HEK293 (cell line): ENCODE results near the gene FRAS1.

ENCODE experiments used
- TRIM28 ChIP-seq: IDR thresholded peaks from 2 replicates; pipeline ENCODE4 v1.6.1; 2011; ENCODE audit warnings: low read length, control low read depth, borderline replicate concordance
- ZNF221 ChIP-seq: fragments of 450-650 bp; formaldehyde crosslinking; IDR thresholded peaks from 2 replicates; pipeline ENCODE4 v1.5.1; 2017; ENCODE audit warnings: missing biosample characterization, missing genetic modification characterization, borderline replicate concordance
- TF ChIP-seq, protein P1 (sequence below): fragments of 450-650 bp; formaldehyde crosslinking; IDR thresholded peaks from 2 replicates; pipeline ENCODE4 v1.5.1; 2016; ENCODE audit warnings: missing biosample characterization, missing genetic modification characterization
- TF ChIP-seq, protein P2 (sequence below): fragments of 450-650 bp; formaldehyde crosslinking; IDR thresholded peaks from 2 replicates; pipeline ENCODE4 v1.5.1; 2016; ENCODE audit warnings: missing biosample characterization, missing genetic modification characterization
- TF ChIP-seq, protein P3 (sequence below): fragments of 450-650 bp; formaldehyde crosslinking; IDR thresholded peaks from 2 replicates; pipeline ENCODE4 v1.5.1; 2016; ENCODE audit warnings: missing biosample characterization, missing genetic modification characterization

DNA sequence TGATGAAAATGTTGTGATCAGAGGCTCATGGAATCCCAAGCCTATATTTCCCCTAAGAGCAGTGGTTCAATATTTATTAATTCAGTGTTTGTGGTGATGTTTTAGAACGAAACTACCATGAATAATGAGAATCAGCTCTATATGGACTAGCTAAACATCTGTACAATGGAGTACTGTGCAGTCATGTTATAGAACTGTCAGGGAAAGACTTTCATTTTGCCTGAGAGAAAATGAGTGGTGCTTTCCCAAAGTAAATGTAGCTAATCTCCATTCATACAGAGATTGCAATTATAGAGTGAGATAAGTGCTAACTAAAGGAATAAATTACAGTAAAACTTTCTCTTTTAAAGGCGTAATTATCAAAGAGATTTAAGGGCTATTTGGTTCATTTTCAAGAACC lies 147.1 kb downstream of the FRAS1 start:
- TF ChIP-seq, protein P1, sequence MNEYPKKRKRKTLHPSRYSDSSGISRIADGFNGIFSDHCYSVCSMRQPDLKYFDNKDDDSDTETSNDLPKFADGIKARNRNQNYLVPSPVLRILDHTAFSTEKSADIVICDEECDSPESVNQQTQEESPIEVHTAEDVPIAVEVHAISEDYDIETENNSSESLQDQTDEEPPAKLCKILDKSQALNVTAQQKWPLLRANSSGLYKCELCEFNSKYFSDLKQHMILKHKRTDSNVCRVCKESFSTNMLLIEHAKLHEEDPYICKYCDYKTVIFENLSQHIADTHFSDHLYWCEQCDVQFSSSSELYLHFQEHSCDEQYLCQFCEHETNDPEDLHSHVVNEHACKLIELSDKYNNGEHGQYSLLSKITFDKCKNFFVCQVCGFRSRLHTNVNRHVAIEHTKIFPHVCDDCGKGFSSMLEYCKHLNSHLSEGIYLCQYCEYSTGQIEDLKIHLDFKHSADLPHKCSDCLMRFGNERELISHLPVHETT (tag by site-specific recombination), result no peak
- TF ChIP-seq, protein P2, sequence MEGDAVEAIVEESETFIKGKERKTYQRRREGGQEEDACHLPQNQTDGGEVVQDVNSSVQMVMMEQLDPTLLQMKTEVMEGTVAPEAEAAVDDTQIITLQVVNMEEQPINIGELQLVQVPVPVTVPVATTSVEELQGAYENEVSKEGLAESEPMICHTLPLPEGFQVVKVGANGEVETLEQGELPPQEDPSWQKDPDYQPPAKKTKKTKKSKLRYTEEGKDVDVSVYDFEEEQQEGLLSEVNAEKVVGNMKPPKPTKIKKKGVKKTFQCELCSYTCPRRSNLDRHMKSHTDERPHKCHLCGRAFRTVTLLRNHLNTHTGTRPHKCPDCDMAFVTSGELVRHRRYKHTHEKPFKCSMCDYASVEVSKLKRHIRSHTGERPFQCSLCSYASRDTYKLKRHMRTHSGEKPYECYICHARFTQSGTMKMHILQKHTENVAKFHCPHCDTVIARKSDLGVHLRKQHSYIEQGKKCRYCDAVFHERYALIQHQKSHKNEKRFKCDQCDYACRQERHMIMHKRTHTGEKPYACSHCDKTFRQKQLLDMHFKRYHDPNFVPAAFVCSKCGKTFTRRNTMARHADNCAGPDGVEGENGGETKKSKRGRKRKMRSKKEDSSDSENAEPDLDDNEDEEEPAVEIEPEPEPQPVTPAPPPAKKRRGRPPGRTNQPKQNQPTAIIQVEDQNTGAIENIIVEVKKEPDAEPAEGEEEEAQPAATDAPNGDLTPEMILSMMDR (tag by site-specific recombination), result no peak
- TF ChIP-seq ZNF221 (tag by site-specific recombination), result no peak
- TF ChIP-seq, protein P3, sequence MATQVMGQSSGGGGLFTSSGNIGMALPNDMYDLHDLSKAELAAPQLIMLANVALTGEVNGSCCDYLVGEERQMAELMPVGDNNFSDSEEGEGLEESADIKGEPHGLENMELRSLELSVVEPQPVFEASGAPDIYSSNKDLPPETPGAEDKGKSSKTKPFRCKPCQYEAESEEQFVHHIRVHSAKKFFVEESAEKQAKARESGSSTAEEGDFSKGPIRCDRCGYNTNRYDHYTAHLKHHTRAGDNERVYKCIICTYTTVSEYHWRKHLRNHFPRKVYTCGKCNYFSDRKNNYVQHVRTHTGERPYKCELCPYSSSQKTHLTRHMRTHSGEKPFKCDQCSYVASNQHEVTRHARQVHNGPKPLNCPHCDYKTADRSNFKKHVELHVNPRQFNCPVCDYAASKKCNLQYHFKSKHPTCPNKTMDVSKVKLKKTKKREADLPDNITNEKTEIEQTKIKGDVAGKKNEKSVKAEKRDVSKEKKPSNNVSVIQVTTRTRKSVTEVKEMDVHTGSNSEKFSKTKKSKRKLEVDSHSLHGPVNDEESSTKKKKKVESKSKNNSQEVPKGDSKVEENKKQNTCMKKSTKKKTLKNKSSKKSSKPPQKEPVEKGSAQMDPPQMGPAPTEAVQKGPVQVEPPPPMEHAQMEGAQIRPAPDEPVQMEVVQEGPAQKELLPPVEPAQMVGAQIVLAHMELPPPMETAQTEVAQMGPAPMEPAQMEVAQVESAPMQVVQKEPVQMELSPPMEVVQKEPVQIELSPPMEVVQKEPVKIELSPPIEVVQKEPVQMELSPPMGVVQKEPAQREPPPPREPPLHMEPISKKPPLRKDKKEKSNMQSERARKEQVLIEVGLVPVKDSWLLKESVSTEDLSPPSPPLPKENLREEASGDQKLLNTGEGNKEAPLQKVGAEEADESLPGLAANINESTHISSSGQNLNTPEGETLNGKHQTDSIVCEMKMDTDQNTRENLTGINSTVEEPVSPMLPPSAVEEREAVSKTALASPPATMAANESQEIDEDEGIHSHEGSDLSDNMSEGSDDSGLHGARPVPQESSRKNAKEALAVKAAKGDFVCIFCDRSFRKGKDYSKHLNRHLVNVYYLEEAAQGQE (tag by site-specific recombination), result no peak
- no peak for TF ChIP-seq TRIM28
